Measurements from ENCODE around the gene TLE2. TPM values are rescaled to one million over a fixed set of nuclear protein-coding genes. Genes with fewer than 3 reads are reported as not detected.

Gene TLE2
- total and polyA plus RNA-seq, 5 donors from 2014 or later = 3.1 to 9.3 (median 4.2) TPM

- H3K4me3 Mint-ChIP-seq = no peak overlapping the region
- ATAC-seq (ENCODE audit: low read depth in 2 of 2) (no peak), DNase-seq (no peak)
- no peaks in the 10 kb centered on the region for H3K27me3 Mint-ChIP-seq
- Histone ChIP-seq H3K27me3 (ENCODE audit: control insufficient read depth, insufficient read depth, low read length) (no peaks in the 10 kb centered on the region), H3K4me1 (ENCODE audit: control insufficient read depth, insufficient read depth, low read length, poor library complexity, severe bottlenecking) (peaks cover 10% of the 10 kb centered on the region), H3K4me3 (ENCODE audit: low read depth, low read length) (no peak overlapping the region), H3K36me3 (ENCODE audit: control insufficient read depth, insufficient read depth, low read length) (no peaks in the 10 kb centered on the region), H3K9me3 (ENCODE audit: control insufficient read depth in 2 of 2, low read length in 2 of 2) (no peaks in the 10 kb centered on the region), H3K27ac (ENCODE audit: insufficient read depth, low read length, poor library complexity, severe bottlenecking) (no peak overlapping the region)
- H3K36me3 Mint-ChIP-seq = no peaks in the 10 kb centered on the region
- H3K27ac Mint-ChIP-seq = peak overlapping the region in 1 of 3 donors; percentile 60
- H3K9me3 Mint-ChIP-seq = peaks cover 0 to 2% (median 0%) of the 10 kb centered on the region in 7 donors
- H3K4me1 Mint-ChIP-seq = peaks cover 0 to 26% (median 6%) of the 10 kb centered on the region in 4 donors
Measured at GRCh38 chr19:3066482-3067049, 37.5 kb upstream of the TLE2 start.

- Histone ChIP-seq H3K4me3 (ENCODE audit: low read depth, low read length) (no peak overlapping the region), H3K36me3 (ENCODE audit: control insufficient read depth, insufficient read depth, low read length) (peaks cover under 1% of the 10 kb centered on the region), H3K4me1 (ENCODE audit: control insufficient read depth, insufficient read depth, low read length, poor library complexity, severe bottlenecking) (peaks cover 13% of the 10 kb centered on the region), H3K9me3 (ENCODE audit: control insufficient read depth in 2 of 2, low read length in 2 of 2) (no peaks in the 10 kb centered on the region), H3K27ac (ENCODE audit: insufficient read depth, low read length, poor library complexity, severe bottlenecking) (no peak overlapping the region), H3K27me3 (ENCODE audit: control insufficient read depth, insufficient read depth, low read length) (no peaks in the 10 kb centered on the region)
- ATAC-seq (ENCODE audit: low read depth in 2 of 2) (no peak), DNase-seq (no peak)
- Mint-ChIP-seq H3K27me3 (no peaks in the 10 kb centered on the region), H3K27ac (peak overlapping the region; percentile 59 to 92 (median 60)), H3K4me3 (no peak overlapping the region), H3K9me3 (peaks cover 0 to 2% (median 0%) of the 10 kb centered on the region in 7 donors), H3K36me3 (peaks cover 2% of the 10 kb centered on the region), H3K4me1 (peaks cover 0 to 28% (median 6%) of the 10 kb centered on the region in 4 donors)
Measured at GRCh38 chr19:3065675-3066357, 36.7 kb upstream of the TLE2 start.

- Histone ChIP-seq H3K27ac (ENCODE audit: insufficient read depth, low read length, poor library complexity, severe bottlenecking) (peak overlapping the region; percentile 83), H3K27me3 (ENCODE audit: control insufficient read depth, insufficient read depth, low read length) (no peaks in the 10 kb centered on the region), H3K4me1 (ENCODE audit: control insufficient read depth, insufficient read depth, low read length, poor library complexity, severe bottlenecking) (peaks cover 29% of the 10 kb centered on the region), H3K9me3 (ENCODE audit: control insufficient read depth in 2 of 2, low read length in 2 of 2) (no peaks in the 10 kb centered on the region), H3K36me3 (ENCODE audit: control insufficient read depth, insufficient read depth, low read length) (peaks cover 15% of the 10 kb centered on the region), H3K4me3 (ENCODE audit: low read depth, low read length) (no peak overlapping the region)
- DNase-seq (no peak), ATAC-seq (ENCODE audit: low read depth in 2 of 2) (no peak)
- Mint-ChIP-seq H3K27me3 (no peaks in the 10 kb centered on the region), H3K4me3 (peak overlapping the region; percentile 88 to 94 (median 93)), H3K9me3 (peaks cover 0 to 2% (median 0%) of the 10 kb centered on the region in 7 donors), H3K36me3 (peaks cover 7% of the 10 kb centered on the region), H3K4me1 (peaks cover 0 to 44% (median 10%) of the 10 kb centered on the region in 4 donors), H3K27ac (peak overlapping the region; percentile 82 to 94 (median 88))
Measured at GRCh38 chr19:3064011-3064330, 34.9 kb upstream of the TLE2 start.

GRCh38 chr19:3062165-3063105 lies 33.4 kb upstream of the TLE2 start, which contains the start of gene TLE5:
TSS of gene TLE5 (minus strand) at chr19:3062495. CDS start at chr19:3062200, 295 bp downstream.
- DNase-seq (peak; percentile 72 to 82 (median 76)), ATAC-seq (ENCODE audit: low read depth in 2 of 2) (peak; percentile 50 to 57)
- Histone ChIP-seq H3K27me3 (ENCODE audit: control insufficient read depth, insufficient read depth, low read length) (no peaks in the 10 kb centered on the region), H3K27ac (ENCODE audit: insufficient read depth, low read length, poor library complexity, severe bottlenecking) (peak within 1 kb of the TSS; percentile 83), H3K4me3 (ENCODE audit: low read depth, low read length) (peak within 1 kb of the TSS; percentile 57), H3K9me3 (ENCODE audit: control insufficient read depth in 2 of 2, low read length in 2 of 2) (no peaks in the 10 kb centered on the region), H3K4me1 (ENCODE audit: control insufficient read depth, insufficient read depth, low read length, poor library complexity, severe bottlenecking) (peaks cover 44% of the 10 kb centered on the region), H3K36me3 (ENCODE audit: control insufficient read depth, insufficient read depth, low read length) (peaks cover 31% of the 10 kb centered on the region)
- peak within 1 kb of the TSS; percentile 88 to 97 (median 93) for H3K4me3 Mint-ChIP-seq
- peaks cover 15% of the 10 kb centered on the region for H3K36me3 Mint-ChIP-seq
- no peaks in the 10 kb centered on the region for H3K27me3 Mint-ChIP-seq
- peaks cover 0 to under 1% (median 0%) of the 10 kb centered on the region in 7 donors for H3K9me3 Mint-ChIP-seq
- peaks cover 0 to 57% (median 13%) of the 10 kb centered on the region in 4 donors for H3K4me1 Mint-ChIP-seq
- H3K27ac Mint-ChIP-seq = peak within 1 kb of the TSS; percentile 82 to 94 (median 88)

- H3K4me3 Mint-ChIP-seq = peak overlapping the region; percentile 94 to 99 (median 96)
- Histone ChIP-seq H3K27me3 (ENCODE audit: control insufficient read depth, insufficient read depth, low read length) (no peaks in the 10 kb centered on the region), H3K4me1 (ENCODE audit: control insufficient read depth, insufficient read depth, low read length, poor library complexity, severe bottlenecking) (peaks cover 54% of the 10 kb centered on the region), H3K27ac (ENCODE audit: insufficient read depth, low read length, poor library complexity, severe bottlenecking) (peak overlapping the region; percentile 83), H3K36me3 (ENCODE audit: control insufficient read depth, insufficient read depth, low read length) (peaks cover 40% of the 10 kb centered on the region), H3K4me3 (ENCODE audit: low read depth, low read length) (peak overlapping the region; percentile 86), H3K9me3 (ENCODE audit: control insufficient read depth in 2 of 2, low read length in 2 of 2) (no peaks in the 10 kb centered on the region)
- H3K36me3 Mint-ChIP-seq = peaks cover 20% of the 10 kb centered on the region
- H3K4me1 Mint-ChIP-seq = peaks cover 0 to 62% (median 16%) of the 10 kb centered on the region in 4 donors
- ATAC-seq (ENCODE audit: low read depth in 2 of 2) (peak; percentile 79), DNase-seq (peak; percentile 67 to 96 (median 90))
- H3K27ac Mint-ChIP-seq = peak overlapping the region; percentile 86 to 98 (median 90)
- H3K9me3 Mint-ChIP-seq = no peaks in the 10 kb centered on the region
- no peaks in the 10 kb centered on the region for H3K27me3 Mint-ChIP-seq
Measured at GRCh38 chr19:3061182-3062161, 32.4 kb upstream of the TLE2 start.

- H3K27ac ChIP-seq (ENCODE audit: insufficient read depth, low read length, poor library complexity, severe bottlenecking) = peak overlapping the region; percentile 83
- H3K4me3 Mint-ChIP-seq = peak overlapping the region; percentile 94 to 99 (median 96)
- peaks cover 21% of the 10 kb centered on the region for H3K36me3 Mint-ChIP-seq
- peaks cover 44% of the 10 kb centered on the region for H3K36me3 ChIP-seq (ENCODE audit: control insufficient read depth, insufficient read depth, low read length)
- peaks cover 60% of the 10 kb centered on the region for H3K4me1 ChIP-seq (ENCODE audit: control insufficient read depth, insufficient read depth, low read length, poor library complexity, severe bottlenecking)
- no peaks in the 10 kb centered on the region for H3K27me3 ChIP-seq (ENCODE audit: control insufficient read depth, insufficient read depth, low read length)
- peaks cover 0 to 63% (median 16%) of the 10 kb centered on the region in 4 donors for H3K4me1 Mint-ChIP-seq
- peak overlapping the region; percentile 86 to 98 (median 90) for H3K27ac Mint-ChIP-seq
- no peak for DNase-seq
- no peaks in the 10 kb centered on the region for H3K9me3 Mint-ChIP-seq
- no peak for ATAC-seq (ENCODE audit: low read depth in 2 of 2)
- no peaks in the 10 kb centered on the region for H3K9me3 ChIP-seq (ENCODE audit: control insufficient read depth in 2 of 2, low read length in 2 of 2)
- H3K4me3 ChIP-seq (ENCODE audit: low read depth, low read length) = peak overlapping the region; percentile 86
- H3K27me3 Mint-ChIP-seq = no peaks in the 10 kb centered on the region
Measured at GRCh38 chr19:3060857-3061181, 31.7 kb upstream of the TLE2 start.

Data from CD4-positive, CD25-positive, alpha-beta regulatory T cell (primary cell).